ENCODE data around the gene OR51B4.

DNA sequence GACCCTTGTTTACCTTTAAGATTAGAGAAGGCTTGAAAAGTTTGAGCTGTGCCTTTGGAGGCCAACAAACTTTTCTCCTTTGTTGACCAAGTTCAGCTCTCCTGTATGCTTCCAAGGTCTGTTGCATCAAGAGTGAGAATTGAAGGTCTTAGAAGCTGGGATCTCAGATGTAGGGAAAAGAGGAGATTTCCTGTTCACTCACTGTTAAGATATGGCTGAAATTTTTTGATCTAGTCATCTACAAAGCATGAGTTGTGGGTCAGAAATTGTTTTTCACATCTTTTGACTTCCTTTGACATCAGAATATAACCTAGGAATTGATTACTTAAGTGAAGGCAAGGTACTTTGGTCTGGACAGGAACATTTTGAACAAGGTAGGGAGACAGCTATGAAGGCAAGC, 12.1 kb downstream of the OR51B4 start:
- TF ChIP-seq, protein P1, sequence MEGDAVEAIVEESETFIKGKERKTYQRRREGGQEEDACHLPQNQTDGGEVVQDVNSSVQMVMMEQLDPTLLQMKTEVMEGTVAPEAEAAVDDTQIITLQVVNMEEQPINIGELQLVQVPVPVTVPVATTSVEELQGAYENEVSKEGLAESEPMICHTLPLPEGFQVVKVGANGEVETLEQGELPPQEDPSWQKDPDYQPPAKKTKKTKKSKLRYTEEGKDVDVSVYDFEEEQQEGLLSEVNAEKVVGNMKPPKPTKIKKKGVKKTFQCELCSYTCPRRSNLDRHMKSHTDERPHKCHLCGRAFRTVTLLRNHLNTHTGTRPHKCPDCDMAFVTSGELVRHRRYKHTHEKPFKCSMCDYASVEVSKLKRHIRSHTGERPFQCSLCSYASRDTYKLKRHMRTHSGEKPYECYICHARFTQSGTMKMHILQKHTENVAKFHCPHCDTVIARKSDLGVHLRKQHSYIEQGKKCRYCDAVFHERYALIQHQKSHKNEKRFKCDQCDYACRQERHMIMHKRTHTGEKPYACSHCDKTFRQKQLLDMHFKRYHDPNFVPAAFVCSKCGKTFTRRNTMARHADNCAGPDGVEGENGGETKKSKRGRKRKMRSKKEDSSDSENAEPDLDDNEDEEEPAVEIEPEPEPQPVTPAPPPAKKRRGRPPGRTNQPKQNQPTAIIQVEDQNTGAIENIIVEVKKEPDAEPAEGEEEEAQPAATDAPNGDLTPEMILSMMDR (IDR thresholded peaks at IDR 0.05): no peak
- TF ChIP-seq EP300 (IDR thresholded peaks at IDR 0.05; ENCODE audit: low read depth): no peak

Measured in transverse colon (tissue), 3 donors.